HL-60 (cell line): ENCODE data around the gene NRAS.

Experiments used
- CTCF ChIP-seq: IDR thresholded peaks from one replicate; pipeline ENCODE4 v1.5.1; 2011; ENCODE audit warnings: low read length, control low read depth, inconsistent platforms; ENCODE audit not compliant: insufficient read depth
- GABPA ChIP-seq: IDR thresholded peaks from 2 replicates; pipeline ENCODE4 v1.6.1; 2012; ENCODE audit warnings: low read depth
- POLR2AphosphoS5 ChIP-seq: IDR thresholded peaks from 2 replicates; pipeline ENCODE4 v1.6.1; 2012; ENCODE audit warnings: low read depth
- REST ChIP-seq: IDR thresholded peaks from 2 replicates; pipeline ENCODE4 v1.6.1; 2012; ENCODE audit warnings: low read depth; ENCODE audit not compliant: insufficient replicate concordance

- no peak for TF ChIP-seq CTCF
- TF ChIP-seq POLR2AphosphoS5, result no peak
- TF ChIP-seq GABPA, result no peak
- no peak for TF ChIP-seq REST
Observed at GRCh38 chr1:114671011-114671938, 45.3 kb downstream of the NRAS start.
